HUDEP-2 (cell line): Measurements from ENCODE around the gene FUZ.

Experiments
- DNase-seq, 76 experiments: peaks; one replicate each; lab custom pipeline; 2025; ENCODE audit not compliant: unreplicated experiment in 76 of 76; lab: John Stamatoyannopoulos, UW

FUZ gene

GRCh38 chr19:49807904-49808675 is 5.0 kb downstream of the FUZ start:
- DNase-seq, result no peak

- DNase-seq, result no peak
These were observed 5.8 kb downstream of the FUZ start for GRCh38 chr19:49807058-49807903.

DNA sequence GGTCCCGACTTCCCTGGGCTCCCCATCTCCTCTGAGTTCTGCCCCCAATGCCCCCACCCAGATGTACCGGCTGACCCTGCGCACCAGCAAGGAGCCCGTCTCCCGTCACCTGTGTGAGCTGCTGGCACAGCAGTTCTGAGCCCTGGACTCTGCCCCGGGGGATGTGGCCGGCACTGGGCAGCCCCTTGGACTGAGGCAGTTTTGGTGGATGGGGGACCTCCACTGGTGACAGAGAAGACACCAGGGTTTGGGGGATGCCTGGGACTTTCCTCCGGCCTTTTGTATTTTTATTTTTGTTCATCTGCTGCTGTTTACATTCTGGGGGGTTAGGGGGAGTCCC is 6.5 kb downstream of the FUZ start:
- DNase-seq, result no peak

DNA sequence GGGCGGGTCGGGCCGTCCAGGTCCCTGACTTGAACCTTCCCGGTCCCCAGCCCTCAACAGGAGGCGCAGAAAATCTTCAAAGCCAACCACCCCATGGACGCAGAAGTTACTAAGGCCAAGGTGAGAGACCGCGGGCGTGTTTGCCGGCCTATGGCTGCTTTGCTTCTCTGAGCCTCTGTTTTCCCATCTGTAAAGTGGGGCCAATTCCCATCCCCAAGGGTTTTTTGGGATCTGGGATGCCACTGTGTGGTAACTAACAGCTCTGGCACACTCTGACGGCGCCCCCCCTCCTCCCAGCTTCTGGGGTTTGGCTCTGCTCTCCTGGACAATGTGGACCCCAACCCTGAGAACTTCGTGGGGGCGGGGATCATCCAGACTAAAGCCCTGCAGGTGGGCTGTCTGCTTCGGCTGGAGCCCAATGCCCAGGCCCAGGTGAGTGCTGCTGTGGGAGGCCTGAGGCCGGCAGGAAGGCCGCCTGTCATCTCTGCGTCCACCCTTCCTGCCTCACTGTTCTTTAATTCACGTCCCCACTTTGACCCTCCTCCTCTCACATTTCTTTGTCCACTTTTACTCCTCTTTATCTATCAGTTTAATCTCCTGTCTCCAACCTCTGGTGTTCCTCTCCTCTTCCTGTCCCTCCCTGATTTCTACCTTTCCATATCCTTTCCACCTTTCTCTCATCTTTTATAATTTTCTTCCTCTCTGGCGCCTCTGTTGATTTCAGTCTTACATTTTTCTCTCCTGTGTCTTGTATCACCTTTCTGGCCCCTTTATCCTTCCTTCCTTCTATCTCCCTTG is 7.1 kb downstream of the FUZ start:
- DNase-seq, result no peak

- no peak for DNase-seq
These were observed 9.6 kb downstream of the FUZ start for GRCh38 chr19:49803529-49803856.

GRCh38 chr19:49802836-49803528 is 10.1 kb downstream of the FUZ start:
- no peak for DNase-seq

- peak in 21 of 76 experiments; percentile 11 to 43 (median 24) for DNase-seq
These were observed 11.0 kb downstream of the FUZ start for GRCh38 chr19:49801966-49802661.

GRCh38 chr19:49801401-49801888 is 11.6 kb downstream of the FUZ start:
- no peak for DNase-seq

DNA sequence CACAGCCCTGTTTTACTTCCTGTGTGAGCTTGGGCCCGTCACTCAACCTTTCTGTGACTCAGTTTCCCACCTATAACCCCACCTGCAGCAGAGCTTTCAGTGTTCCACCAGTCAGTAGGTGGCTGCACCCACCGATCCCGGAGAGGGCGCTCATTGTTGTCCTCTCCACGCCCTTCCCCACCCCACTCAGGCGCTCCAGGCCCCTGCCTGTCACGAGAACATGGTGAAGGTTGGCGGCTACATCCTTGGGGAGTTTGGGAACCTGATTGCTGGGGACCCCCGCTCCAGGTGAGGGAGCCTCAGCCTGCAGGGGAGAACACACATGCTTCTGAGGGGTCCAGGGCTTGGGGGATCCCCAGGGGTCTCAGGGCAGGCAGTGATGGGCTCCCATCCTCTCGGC is 12.3 kb downstream of the FUZ start:
- no peak for DNase-seq

GRCh38 chr19:49799798-49800376 is 13.2 kb downstream of the FUZ start:
- DNase-seq, result no peak

- DNase-seq, result no peak
These were observed 13.8 kb downstream of the FUZ start for GRCh38 chr19:49799271-49799797.

DNA sequence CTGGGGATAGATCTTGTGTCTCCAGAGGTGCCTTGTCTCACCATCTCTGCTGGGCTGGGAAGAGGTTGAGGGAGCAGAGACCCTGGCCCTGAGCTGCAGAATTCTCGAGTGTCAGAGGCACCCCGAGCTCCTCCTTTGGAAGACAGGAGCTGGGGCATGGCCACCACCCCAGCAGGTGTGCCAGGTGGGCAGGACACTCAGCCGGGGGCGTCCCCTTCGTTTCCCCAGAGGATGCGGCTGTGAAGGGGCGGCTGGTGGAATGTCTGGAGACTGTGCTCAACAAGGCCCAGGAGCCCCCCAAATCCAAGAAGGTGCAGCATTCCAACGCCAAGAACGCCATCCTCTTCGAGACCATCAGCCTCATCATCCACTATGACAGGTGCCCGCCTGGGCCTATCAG is 14.5 kb downstream of the FUZ start:
- DNase-seq, result no peak

DNA sequence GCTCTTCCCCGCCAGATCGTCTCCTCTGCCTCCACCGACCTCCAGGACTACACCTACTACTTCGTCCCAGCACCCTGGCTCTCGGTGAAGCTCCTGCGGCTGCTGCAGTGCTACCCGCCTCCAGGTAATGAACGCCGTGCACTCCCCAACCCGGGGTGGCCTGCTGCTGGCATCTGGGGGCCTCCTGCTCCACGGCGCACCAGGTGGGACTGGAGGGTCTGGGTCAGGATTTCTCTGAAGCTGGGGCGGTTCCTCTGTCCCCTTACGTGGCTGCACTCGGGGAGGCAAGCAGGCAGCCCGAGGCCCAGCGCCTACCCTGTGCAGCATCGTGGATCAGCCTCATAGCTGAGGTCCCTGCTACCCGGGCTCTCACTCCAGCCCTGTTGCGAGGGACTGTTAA is 17.5 kb downstream of the FUZ start:
- DNase-seq, result no peak

- peak in 2 of 76 experiments; percentile 10 to 14 for DNase-seq
These were observed 19.6 kb downstream of the FUZ start for GRCh38 chr19:49793561-49793840.

DNA sequence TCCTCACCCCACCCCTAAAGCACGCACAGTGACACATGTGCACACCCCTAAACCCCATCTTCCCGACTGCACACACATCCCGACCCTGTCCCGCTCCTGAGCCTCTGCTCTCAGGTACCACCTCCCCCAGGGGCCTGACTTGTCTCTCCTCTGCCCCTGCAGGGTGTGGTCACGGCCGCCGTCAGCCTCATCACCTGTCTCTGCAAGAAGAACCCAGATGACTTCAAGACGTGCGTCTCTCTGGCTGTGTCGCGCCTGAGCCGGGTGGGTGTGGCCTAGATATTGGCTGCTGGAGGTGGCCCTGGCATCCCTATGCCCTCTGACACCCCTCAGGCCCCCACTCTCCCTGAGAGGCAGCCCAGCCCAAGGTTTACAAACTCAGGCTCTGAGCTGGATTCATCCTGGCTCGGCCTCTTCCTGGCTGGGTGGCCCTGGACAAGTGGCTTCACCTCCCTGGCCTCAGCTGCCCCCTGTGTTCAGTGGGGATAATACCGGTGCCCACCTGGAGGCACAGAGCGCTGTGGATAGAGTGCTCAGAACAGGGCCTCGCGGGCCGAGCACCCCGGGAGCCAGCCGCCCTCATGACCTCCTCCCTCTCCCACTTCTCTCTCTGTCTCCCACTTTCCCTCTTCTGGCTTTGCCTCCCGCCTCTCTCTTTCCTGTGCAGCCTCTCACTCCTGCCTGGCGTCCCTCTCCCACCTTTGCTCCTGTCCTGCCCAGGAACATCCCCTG is 20.1 kb downstream of the FUZ start:
- no peak for DNase-seq

DNA sequence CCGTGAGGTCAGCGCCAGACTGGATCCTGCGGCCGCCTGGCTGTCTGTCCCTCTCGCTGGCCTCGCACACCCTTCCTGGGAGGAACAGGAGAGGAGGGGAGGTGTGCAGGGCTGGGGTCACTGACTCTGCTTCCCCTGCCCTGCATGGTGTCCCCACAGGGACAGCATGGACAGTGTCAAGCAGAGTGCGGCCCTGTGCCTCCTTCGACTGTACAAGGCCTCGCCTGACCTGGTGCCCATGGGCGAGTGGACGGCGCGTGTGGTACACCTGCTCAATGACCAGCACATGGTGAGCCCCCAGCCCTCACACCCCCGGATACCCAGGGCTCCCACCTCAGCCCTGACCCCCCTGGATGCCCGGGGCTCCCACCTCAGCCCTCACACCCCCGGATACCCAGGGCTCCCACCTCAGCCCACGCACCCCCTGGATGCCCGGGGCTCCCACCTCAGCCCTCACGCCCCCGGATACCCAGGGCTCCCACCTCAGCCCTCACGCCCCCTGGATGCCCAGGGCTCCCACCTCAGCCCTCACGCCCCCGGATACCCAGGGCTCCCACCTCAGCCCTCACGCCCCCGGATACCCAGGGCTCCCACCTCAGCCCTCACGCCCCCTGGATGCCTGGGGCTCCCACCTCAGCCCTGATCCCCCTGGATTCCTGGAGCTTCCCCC is 21.2 kb downstream of the FUZ start:
- no peak for DNase-seq

GRCh38 chr19:49790866-49791265 is 22.2 kb downstream of the FUZ start:
- DNase-seq, result peak in 72 of 76 experiments; percentile 37 to 93 (median 79)

GRCh38 chr19:49788857-49789256 is 24.2 kb downstream of the FUZ start:
- no peak for DNase-seq
